Activated naive CD8-positive, alpha-beta T cell treated with anti-CD3 and anti-CD28 coated beads for 36 hours (primary cell): ENCODE results near the gene ADAM33. TPM values are rescaled to one million over a fixed set of nuclear protein-coding genes. Genes with fewer than 3 reads are reported as not detected.

Experiments used
- DNase-seq: peaks from one replicate; pipeline ENCODE4 v3.0.0; 2021
- H3K27ac Mint-ChIP-seq: one replicate; pipeline ENCODE4 v1.8.0; 2022; ENCODE audit warnings: mild to moderate bottlenecking, moderate library complexity, mixed read lengths
- H3K27me3 Mint-ChIP-seq: one replicate; pipeline ENCODE4 v1.8.0; 2022; ENCODE audit warnings: mild to moderate bottlenecking, mixed read lengths
- H3K36me3 Mint-ChIP-seq: one replicate; pipeline ENCODE4 v1.8.0; 2021; ENCODE audit warnings: mild to moderate bottlenecking, mixed read lengths
- H3K4me1 Mint-ChIP-seq: one replicate; pipeline ENCODE4 v1.8.0; 2021; ENCODE audit warnings: mixed read lengths
- H3K4me3 Mint-ChIP-seq: one replicate; pipeline ENCODE4 v1.8.0; 2022; ENCODE audit warnings: mild to moderate bottlenecking, moderate library complexity, mixed read lengths
- H3K9me3 Mint-ChIP-seq: one replicate; pipeline ENCODE4 v1.8.0; 2022; ENCODE audit warnings: mixed read lengths
- total RNA-seq, 2 experiments: library from RNA; stranded (reverse); gene quantifications; one replicate each; pipeline ENCODE4 v1.2.3, GENCODE V29; 2021

The ADAM33 gene
- total RNA-seq, 2 experiments from 2014 or later, result not detected

DNA sequence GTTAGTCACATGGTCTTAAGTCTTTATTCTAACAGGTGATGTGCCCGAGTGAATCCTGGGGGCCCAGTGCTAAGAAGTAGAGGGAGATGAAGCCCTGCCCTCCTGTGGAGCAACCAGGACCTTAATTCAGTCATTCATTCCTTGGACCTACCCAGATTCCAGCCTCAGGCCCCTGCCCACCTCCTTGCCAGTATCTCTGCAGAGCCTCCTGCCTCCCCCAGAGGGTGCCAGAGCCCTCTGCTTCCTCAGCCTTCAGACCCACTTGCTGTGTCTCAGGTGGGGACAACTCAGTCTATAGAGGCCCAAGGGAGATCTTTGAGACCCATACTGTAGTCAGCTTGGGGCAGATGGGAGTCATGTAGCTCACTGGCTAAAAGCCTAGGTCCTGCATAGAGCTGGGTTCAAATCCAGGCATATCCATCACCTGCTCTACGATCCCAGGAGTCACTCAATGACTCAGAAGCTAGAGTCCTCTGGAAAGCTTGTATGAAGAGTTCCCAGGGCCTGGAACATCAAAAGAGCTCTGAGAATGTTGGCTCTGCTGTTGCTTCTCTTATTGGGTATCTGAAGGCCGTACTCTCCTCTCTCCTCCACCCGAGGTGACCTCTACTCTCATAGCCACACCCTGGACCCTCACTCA, 34.5 kb upstream of the ADAM33 start:
- Mint-ChIP-seq H3K27ac (no peak overlapping the region), H3K27me3 (peaks cover 15% of the 10 kb centered on the region)

DNA sequence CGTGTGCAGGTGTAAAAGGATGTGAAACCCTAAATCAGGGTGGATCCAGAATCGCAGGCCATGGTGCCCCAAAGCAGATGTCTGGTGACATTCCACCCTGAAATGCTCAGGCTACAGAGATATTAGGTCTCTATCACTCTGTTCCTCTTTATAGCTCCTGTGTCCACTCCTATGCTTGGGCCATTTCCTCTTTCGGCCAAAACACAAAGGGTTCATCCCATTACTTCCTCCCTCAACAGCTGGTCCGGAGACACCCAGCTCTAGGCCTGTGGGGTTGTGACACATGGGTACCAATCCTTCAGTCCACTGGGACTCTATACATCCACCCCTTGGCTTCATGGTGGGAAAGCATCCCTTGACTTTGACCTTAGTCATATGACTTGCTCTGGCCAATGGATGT, 32.3 kb upstream of the ADAM33 start:
- no peak overlapping the region for H3K27ac Mint-ChIP-seq
- peaks cover 7% of the 10 kb centered on the region for H3K27me3 Mint-ChIP-seq
- no peaks in the 10 kb centered on the region for H3K36me3 Mint-ChIP-seq
- H3K4me3 Mint-ChIP-seq, result no peak overlapping the region
- DNase-seq, result no peak
- H3K9me3 Mint-ChIP-seq, result no peaks in the 10 kb centered on the region
- no peaks in the 10 kb centered on the region for H3K4me1 Mint-ChIP-seq

More for the DNA sequence above, 34.5 kb upstream of the ADAM33 start:
- no peaks in the 10 kb centered on the region for H3K36me3 Mint-ChIP-seq
- H3K4me3 Mint-ChIP-seq, result no peak overlapping the region
- H3K9me3 Mint-ChIP-seq, result no peaks in the 10 kb centered on the region
- DNase-seq, result peak; percentile 34
- peaks cover 4% of the 10 kb centered on the region for H3K4me1 Mint-ChIP-seq

DNA sequence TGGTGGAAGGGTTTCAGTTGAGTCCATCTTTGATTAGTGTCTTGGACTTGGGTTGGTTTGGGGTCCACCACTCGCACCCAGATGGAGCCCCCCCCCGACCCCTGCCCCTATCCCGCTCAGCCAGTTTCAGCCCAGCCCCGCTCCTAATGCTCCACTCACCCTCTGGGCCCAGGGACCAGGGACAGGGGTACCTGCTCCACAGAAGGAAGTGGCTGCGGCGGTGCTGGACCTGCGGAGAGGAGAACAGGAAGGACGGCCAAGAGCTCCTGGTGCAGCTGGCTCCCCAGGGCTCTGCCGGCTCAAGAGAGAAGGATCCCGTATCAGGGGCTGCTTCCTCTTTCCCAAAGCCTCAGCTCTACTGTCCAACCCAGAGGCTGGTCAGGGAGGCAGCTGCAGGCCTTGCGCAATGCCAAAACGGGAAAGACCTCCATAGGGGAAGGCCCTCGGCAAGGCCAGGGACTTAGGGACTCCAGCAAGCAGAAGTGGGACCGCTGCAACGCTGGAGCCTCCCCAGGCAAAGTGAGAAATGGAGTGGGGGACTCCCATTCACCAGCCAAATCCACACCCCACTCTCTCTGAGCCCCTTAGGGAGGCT, 30.6 kb upstream of the ADAM33 start, which contains the start of gene SIGLEC1:
SIGLEC1 (minus strand) TSS at position 322 of the 595 bp plus-strand sequence. CDS start 5,472 bp downstream, outside the sequence.
- H3K36me3 Mint-ChIP-seq, result no peaks in the 10 kb centered on the region
- no peak within 1 kb of the TSS for H3K4me3 Mint-ChIP-seq
- DNase-seq, result no peak
- no peaks in the 10 kb centered on the region for H3K9me3 Mint-ChIP-seq
- peaks cover 7% of the 10 kb centered on the region for H3K27me3 Mint-ChIP-seq
- H3K27ac Mint-ChIP-seq, result no peak within 1 kb of the TSS
- no peaks in the 10 kb centered on the region for H3K4me1 Mint-ChIP-seq

DNA sequence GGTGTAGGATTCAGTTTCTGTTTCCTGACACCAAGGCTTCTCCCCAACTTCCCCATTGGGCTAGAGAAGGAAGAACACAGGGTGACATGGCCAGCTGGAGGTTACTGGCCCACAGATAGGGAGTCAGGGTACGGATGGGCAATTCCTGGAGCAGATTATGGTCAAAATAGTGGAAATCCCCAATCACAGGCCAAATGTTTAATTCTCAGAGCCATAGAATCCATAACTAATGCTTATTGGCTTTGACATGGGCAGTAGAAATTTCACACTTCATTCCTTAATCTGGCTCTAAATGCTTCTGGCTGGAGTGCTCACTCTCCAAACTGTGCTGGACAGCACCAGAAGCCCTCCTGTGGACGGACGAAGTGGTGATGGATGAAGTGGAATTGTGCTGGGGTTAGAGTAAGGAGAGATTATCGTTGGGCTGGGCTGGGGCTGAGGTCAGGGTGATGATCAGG, 29.7 kb upstream of the ADAM33 start:
- no peak overlapping the region for H3K4me3 Mint-ChIP-seq
- peaks cover 3% of the 10 kb centered on the region for H3K27me3 Mint-ChIP-seq

DNA sequence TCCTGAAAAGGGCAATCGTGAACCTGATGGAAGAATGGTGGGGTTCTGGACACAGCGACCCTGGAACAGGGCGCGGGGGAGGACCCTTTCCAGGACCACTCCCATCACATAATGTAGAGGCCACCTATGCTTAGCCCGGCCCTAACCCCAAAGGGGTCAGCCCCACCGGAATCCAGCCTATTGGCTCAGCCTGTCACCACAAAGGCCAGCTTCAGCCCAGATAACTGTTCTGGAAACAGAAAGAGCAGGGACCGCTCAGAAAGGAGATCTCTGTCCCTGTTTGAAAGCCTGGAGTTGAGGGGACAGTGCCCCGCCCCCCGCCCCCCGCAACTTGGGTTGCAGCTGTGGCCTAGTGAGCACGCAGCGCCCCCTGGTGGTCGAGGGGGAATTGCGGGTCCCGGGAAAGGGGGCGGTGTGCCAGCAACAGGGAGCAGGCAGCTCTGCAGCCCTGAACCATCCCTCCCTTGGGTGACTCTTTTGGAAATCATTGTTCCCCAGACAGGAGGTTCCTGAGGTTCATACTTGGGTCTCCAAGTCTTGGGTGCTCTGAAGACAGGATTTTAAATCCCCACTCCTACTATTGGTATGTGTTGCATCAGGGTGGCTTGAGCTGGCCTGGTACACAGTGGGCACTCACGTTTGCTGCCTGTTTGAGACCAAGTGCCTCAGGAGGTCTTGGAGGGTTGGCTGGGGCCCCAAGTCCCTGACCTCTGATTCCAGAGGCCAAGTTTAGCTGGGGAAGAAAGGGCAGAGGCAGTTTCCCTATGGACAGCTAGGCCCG, 29.1 kb upstream of the ADAM33 start:
- no peaks in the 10 kb centered on the region for H3K9me3 Mint-ChIP-seq
- DNase-seq, result peak; percentile 77
- no peaks in the 10 kb centered on the region for H3K36me3 Mint-ChIP-seq
- H3K4me3 Mint-ChIP-seq, result no peak overlapping the region
- H3K4me1 Mint-ChIP-seq, result no peaks in the 10 kb centered on the region
- H3K27me3 Mint-ChIP-seq, result peaks cover 3% of the 10 kb centered on the region
- H3K27ac Mint-ChIP-seq, result no peak overlapping the region

More for the DNA sequence above, 29.7 kb upstream of the ADAM33 start:
- no peak overlapping the region for H3K27ac Mint-ChIP-seq
- H3K9me3 Mint-ChIP-seq, result no peaks in the 10 kb centered on the region
- no peaks in the 10 kb centered on the region for H3K4me1 Mint-ChIP-seq
- no peak for DNase-seq
- H3K36me3 Mint-ChIP-seq, result no peaks in the 10 kb centered on the region

DNA sequence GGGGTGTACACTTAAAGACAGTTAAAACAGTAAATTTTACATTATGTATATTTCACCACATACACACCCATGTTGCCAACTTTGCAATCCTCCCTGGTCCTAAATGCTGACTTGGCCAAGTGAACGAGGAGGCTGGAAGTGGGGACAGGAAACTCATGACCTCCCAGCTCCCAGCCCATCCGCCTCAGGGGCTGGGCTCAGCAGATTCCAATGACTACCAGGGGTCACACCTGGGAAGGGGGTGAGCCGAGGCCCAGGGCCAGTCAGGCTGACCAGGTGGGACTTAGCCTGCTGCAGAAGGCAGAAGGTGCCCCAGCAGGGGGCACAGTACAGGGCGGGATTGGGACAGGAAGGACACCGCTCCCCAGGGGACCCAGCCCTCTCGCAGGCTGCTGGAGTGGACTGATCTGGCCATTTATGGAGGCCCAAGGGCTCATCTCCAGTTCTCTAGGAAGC, 28.2 kb upstream of the ADAM33 start:
- no peak overlapping the region for H3K27ac Mint-ChIP-seq
- DNase-seq, result no peak
- H3K4me1 Mint-ChIP-seq, result no peaks in the 10 kb centered on the region
- H3K9me3 Mint-ChIP-seq, result no peaks in the 10 kb centered on the region
- peaks cover 3% of the 10 kb centered on the region for H3K27me3 Mint-ChIP-seq
- H3K36me3 Mint-ChIP-seq, result no peaks in the 10 kb centered on the region
- no peak overlapping the region for H3K4me3 Mint-ChIP-seq

DNA sequence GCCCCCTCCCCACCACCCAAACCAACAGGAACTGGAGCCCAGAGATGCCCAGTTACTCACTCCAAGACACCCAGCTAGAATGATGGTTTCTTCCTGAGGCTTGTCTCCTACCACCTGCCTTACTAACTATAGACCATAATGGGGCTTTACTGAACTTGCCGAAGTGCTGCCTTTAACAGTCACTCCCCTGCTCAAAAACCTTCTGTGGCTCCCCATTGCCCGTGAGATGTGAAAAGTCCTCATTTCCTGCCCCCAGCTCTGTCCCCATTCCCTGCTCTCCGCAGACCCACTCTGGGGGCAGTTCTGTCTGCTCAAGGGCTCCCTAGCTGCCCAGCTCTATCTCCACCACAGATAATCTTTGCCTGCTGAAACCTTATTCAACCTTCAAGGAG, 25.7 kb upstream of the ADAM33 start:
- no peaks in the 10 kb centered on the region for H3K9me3 Mint-ChIP-seq
- H3K4me3 Mint-ChIP-seq, result no peak overlapping the region
- peaks cover 3% of the 10 kb centered on the region for H3K27me3 Mint-ChIP-seq
- DNase-seq, result no peak
- H3K27ac Mint-ChIP-seq, result no peak overlapping the region
- H3K36me3 Mint-ChIP-seq, result no peaks in the 10 kb centered on the region
- H3K4me1 Mint-ChIP-seq, result no peaks in the 10 kb centered on the region

DNA sequence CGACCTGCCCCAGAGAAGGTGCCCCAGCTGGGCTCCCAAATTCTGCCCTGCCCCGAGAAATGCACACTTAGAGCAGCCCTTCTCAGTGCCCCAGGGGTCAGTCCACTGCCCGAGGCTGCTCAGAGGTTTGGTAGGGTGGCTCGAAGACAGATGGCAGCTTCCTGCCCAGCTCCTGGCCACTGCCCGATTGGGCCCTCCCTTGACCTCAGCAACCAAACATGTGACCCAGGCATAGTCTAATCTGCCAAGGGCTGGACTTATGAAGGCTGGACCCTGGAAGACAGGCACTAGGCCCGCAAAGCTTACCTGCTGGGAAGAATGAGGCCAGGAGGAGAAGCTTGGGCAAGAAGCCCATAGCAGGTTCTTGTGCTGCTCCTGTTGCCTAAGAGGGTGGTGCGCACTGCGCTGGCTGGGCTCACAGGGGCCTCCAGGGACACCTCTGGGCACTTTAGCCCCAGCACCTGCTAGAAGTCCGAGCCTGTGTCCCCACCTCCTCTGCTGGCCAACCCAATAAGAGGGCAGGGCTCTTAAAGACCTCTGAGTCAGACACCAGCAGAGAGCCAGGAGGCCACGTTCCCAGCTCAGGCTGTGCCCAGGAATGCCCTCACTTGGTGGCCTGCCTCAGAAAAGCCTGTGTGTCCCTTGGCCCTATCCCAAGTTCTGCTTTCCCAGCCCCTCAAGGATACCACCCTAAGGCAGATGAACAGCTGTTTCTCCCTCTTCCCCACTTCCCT, 25.1 kb upstream of the ADAM33 start:
- no peaks in the 10 kb centered on the region for H3K36me3 Mint-ChIP-seq

DNA sequence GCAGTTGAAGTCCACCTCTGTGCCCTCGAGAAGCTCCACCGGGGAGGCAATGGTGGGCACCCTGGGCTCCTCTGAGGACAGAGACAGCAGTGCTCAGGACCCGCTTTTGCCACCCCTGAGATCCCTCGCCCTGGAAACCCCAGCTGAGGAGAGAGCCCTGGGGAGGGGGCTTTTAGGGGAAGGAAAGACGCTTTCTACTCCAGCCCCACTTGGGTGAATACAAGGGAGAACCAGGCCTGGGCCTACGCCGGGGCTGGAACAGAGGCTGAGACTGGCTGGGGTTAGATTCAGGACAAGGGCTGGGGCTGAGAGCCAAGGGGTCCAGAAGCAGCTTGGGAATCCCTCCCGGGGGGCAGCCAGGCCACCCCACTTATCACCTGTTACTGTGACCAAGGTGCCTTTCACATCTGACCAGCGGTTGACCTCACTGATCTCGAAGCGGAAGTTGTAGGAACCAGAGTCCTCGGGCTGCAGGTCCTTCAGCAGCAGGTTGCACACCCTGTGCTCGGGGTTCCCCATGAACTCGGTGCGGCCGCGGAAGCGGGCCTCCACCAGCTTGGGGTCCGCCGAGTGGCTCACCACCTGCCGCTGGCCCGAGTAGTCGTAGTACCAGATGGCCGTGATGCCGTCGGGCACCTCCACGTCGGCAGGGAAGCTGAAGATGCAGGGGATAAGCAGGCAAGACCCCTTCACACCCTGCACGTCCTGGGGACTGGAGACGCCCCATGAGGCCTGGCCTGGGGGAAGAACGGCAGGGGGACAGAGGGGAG, 24.3 kb upstream of the ADAM33 start:
- Mint-ChIP-seq H3K27me3 (no peaks in the 10 kb centered on the region), H3K4me1 (no peaks in the 10 kb centered on the region), H3K9me3 (no peaks in the 10 kb centered on the region), H3K4me3 (no peak overlapping the region), H3K36me3 (no peaks in the 10 kb centered on the region), H3K27ac (no peak overlapping the region)
- no peak for DNase-seq

More for the DNA sequence above, 25.1 kb upstream of the ADAM33 start:
- no peak overlapping the region for H3K27ac Mint-ChIP-seq
- H3K4me1 Mint-ChIP-seq, result no peaks in the 10 kb centered on the region
- no peak for DNase-seq
- no peak overlapping the region for H3K4me3 Mint-ChIP-seq
- no peaks in the 10 kb centered on the region for H3K9me3 Mint-ChIP-seq
- H3K27me3 Mint-ChIP-seq, result peaks cover 3% of the 10 kb centered on the region

DNA sequence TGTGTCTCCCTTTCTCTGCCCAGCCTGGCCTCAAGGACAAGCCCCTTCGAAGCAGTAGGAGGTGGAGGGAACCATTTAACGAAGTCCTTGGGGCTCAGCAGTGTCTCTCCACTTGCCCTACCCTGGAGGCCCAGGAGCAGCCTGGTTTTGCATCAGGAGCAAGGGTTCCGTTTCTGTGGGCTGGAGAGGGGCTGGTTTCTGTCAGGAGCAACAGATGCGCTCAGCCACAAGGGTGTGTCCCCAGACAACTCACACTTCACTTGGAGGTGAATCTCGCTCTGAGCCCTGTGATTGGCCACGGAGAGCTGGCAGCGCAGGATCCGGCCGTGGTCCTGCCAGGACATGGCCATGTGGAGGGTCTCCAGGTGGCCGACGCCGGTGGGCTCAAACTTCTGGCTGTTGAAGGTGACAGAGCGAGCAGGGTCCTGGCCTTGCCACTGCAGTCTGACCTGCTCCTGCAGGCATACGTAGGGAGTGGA, 23.7 kb upstream of the ADAM33 start:
- Mint-ChIP-seq H3K4me3 (no peak overlapping the region), H3K36me3 (no peaks in the 10 kb centered on the region), H3K9me3 (no peaks in the 10 kb centered on the region), H3K27ac (no peak overlapping the region), H3K4me1 (no peaks in the 10 kb centered on the region), H3K27me3 (no peaks in the 10 kb centered on the region)
- DNase-seq, result no peak

DNA sequence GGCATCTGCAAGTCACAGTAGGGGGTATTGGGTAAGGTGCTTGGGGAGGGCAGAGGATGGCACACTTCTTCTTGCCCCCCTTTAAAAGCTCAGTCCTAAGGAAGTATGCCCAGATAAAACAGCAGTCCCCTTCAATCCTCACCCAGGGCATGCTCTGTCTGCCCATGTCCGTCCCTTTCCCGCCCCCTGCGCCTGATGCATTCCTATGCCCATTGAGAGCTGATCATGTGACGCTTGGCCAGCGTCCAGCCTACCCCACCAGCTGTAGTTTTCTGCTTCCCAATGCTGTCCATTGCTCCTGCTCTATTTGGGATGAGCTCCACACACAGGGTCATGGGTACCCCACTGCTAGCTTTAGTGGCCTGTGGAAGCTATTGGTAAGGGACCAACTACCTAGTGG, 22.3 kb upstream of the ADAM33 start:
- no peaks in the 10 kb centered on the region for H3K9me3 Mint-ChIP-seq
- H3K4me1 Mint-ChIP-seq, result no peaks in the 10 kb centered on the region
- no peaks in the 10 kb centered on the region for H3K27me3 Mint-ChIP-seq
- H3K27ac Mint-ChIP-seq, result no peak overlapping the region
- no peak for DNase-seq
- no peak overlapping the region for H3K4me3 Mint-ChIP-seq
- no peaks in the 10 kb centered on the region for H3K36me3 Mint-ChIP-seq

DNA sequence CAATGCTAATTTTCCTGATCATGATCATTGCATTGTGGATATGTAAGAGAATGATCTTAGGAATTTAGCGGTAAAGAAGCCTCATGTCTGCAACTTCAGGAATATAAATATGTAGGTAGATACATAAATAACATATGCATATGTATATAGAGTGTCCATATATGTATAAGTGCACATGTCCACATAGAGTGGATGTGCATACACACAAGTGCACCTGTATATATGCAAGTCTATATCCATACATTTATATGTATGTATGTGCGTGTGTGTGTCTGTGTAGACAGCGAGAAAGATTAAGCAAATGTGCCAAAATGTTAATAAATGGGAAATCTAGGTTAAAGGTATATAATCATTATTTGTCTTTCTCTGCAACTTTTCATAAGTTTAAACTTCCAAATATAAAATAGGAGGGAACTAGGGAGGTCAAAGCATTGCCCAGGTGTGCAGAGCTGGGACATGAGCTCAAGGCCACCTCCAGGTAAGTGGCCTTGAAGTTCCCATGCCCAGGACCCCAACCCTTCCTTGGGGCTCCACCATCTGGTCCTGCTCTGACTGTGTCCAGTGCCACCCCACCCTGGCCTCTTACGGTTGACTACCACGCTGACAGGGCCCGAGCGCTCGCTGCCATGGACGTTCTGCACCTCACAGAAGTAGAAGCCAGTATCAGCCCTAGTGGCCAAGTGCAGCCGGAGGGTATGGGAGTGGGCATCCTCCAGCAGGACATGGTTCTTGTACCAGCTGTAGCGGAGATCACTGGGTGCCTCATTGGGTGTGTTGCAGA, 21.0 kb upstream of the ADAM33 start:
- H3K9me3 Mint-ChIP-seq, result no peaks in the 10 kb centered on the region

DNA sequence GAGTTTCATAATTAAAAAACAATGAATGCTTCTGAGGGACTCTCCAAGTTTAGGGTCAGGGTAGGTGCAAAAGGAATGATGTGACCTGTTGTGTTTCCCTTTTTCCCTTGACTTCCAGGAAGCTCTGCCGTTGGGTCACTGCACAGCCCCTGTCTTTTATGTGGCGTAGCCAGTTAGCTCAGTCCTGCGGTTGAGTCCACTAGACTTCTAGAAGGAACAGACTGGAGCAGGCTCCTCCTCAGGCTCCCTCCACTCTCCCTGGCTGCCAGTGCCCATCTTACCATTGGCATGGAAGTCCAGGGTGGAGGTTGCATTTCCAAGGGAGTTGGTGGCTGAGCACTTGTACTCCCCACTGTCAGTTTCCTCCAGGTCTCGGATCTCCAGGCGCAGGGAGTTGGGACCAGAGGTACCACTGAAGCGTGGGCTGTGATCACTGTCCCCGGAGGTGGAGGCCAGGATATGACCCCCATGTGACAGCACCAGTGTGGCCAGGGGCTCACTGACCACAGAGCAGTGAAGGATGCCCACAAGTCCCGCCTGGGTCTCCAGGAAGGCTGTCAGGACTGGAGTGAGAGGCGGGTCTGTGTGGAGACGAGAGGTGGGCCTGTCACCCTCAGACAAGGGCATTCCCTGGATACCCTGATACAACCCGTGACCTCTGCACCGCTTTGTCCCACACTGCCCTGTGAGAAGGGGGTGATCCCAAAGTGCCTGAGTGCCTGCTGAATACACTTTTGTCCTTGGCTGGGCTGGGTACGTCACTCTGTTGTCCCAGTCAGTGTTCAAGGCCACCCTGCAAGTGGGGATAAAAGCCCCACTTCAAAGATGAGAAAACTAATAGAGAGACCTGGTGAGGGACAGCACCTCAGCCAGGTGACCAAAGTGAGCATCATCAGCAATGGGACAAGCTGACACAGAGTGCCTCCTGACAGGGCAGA, 19.5 kb upstream of the ADAM33 start:
- no peak overlapping the region for H3K4me3 Mint-ChIP-seq
- DNase-seq, result no peak
- no peaks in the 10 kb centered on the region for H3K4me1 Mint-ChIP-seq
- H3K27me3 Mint-ChIP-seq, result no peaks in the 10 kb centered on the region
- no peaks in the 10 kb centered on the region for H3K9me3 Mint-ChIP-seq
- no peaks in the 10 kb centered on the region for H3K36me3 Mint-ChIP-seq
- no peak overlapping the region for H3K27ac Mint-ChIP-seq

More for the DNA sequence above, 21.0 kb upstream of the ADAM33 start:
- no peak for DNase-seq
- Mint-ChIP-seq H3K4me3 (no peak overlapping the region), H3K27ac (no peak overlapping the region), H3K36me3 (no peaks in the 10 kb centered on the region), H3K27me3 (no peaks in the 10 kb centered on the region), H3K4me1 (no peaks in the 10 kb centered on the region)
